Measurements from ENCODE around the gene NKD1.

The NKD1 gene

GRCh38 chr16:50532576-50532975, 15.6 kb upstream of the NKD1 start:
- no peak overlapping the region for H2AFZ ChIP-seq (ENCODE audit: low read length)
- H3K4me3 ChIP-seq (ENCODE audit: low read length), result no peak overlapping the region
- H3K9ac ChIP-seq (ENCODE audit: low read length), result no peak overlapping the region
- no peak overlapping the region for H3K27ac ChIP-seq (ENCODE audit: low read length)
- H3K9me2 ChIP-seq (replicated peaks; ENCODE audit: insufficient read depth, low read length), result no peaks in the 10 kb centered on the region
- H3K4me2 ChIP-seq (ENCODE audit: low read depth, low read length), result no peak overlapping the region
- DNase-seq, result no peak
- H3F3A ChIP-seq (ENCODE audit: insufficient read depth, low read length), result no peaks in the 10 kb centered on the region
- no peak for TF ChIP-seq EZH2phosphoT487 (IDR thresholded peaks at IDR 0.05; ENCODE audit: low read length)
- TF ChIP-seq EZH2 (optimal IDR thresholded peaks at IDR 0.05; ENCODE audit: low read depth, low read length), result no peak
- TF ChIP-seq CTCF (IDR thresholded peaks at IDR 0.05; ENCODE audit: low read length), result no peak
- H3K36me3 ChIP-seq (replicated peaks; ENCODE audit: insufficient read depth, low read length), result no peaks in the 10 kb centered on the region
- H3K27me3 ChIP-seq (replicated peaks; ENCODE audit: insufficient read depth, low read length), result no peaks in the 10 kb centered on the region
- no peaks in the 10 kb centered on the region for H3K4me1 ChIP-seq (ENCODE audit: low read length)
- H3K79me2 ChIP-seq (ENCODE audit: low read length), result no peaks in the 10 kb centered on the region
- no peaks in the 10 kb centered on the region for H4K20me1 ChIP-seq (ENCODE audit: insufficient read depth, low read length)
- H3K9me3 ChIP-seq (replicated peaks; ENCODE audit: insufficient read depth, low read length), result no peaks in the 10 kb centered on the region

- Histone ChIP-seq H3K4me2 (ENCODE audit: low read depth, low read length) (no peak overlapping the region), H3K27me3 (replicated peaks; ENCODE audit: insufficient read depth, low read length) (no peaks in the 10 kb centered on the region), H3K9me3 (replicated peaks; ENCODE audit: insufficient read depth, low read length) (no peaks in the 10 kb centered on the region), H2AFZ (ENCODE audit: low read length) (no peak overlapping the region), H3K79me2 (ENCODE audit: low read length) (no peaks in the 10 kb centered on the region), H3K4me3 (ENCODE audit: low read length) (no peak overlapping the region), H3K4me1 (ENCODE audit: low read length) (no peaks in the 10 kb centered on the region), H3K27ac (ENCODE audit: low read length) (no peak overlapping the region), H3K36me3 (replicated peaks; ENCODE audit: insufficient read depth, low read length) (no peaks in the 10 kb centered on the region), H3K9me2 (replicated peaks; ENCODE audit: insufficient read depth, low read length) (no peaks in the 10 kb centered on the region), H3K9ac (ENCODE audit: low read length) (no peak overlapping the region), H3F3A (ENCODE audit: insufficient read depth, low read length) (no peaks in the 10 kb centered on the region), H4K20me1 (ENCODE audit: insufficient read depth, low read length) (no peaks in the 10 kb centered on the region)
- TF ChIP-seq CTCF (IDR thresholded peaks at IDR 0.05; ENCODE audit: low read length), result no peak
- no peak for TF ChIP-seq EZH2phosphoT487 (IDR thresholded peaks at IDR 0.05; ENCODE audit: low read length)
- no peak for TF ChIP-seq EZH2 (optimal IDR thresholded peaks at IDR 0.05; ENCODE audit: low read depth, low read length)
- no peak for DNase-seq
These were observed 14.9 kb upstream of the NKD1 start for GRCh38 chr16:50533317-50533716.

- DNase-seq, result no peak
- no peak overlapping the region for H2AFZ ChIP-seq (ENCODE audit: low read length)
- no peak overlapping the region for H3K27ac ChIP-seq (ENCODE audit: low read length)
- no peaks in the 10 kb centered on the region for H3K9me2 ChIP-seq (replicated peaks; ENCODE audit: insufficient read depth, low read length)
- H4K20me1 ChIP-seq (ENCODE audit: insufficient read depth, low read length), result no peaks in the 10 kb centered on the region
- H3K9me3 ChIP-seq (replicated peaks; ENCODE audit: insufficient read depth, low read length), result no peaks in the 10 kb centered on the region
- H3K4me3 ChIP-seq (ENCODE audit: low read length), result no peak overlapping the region
- no peaks in the 10 kb centered on the region for H3K79me2 ChIP-seq (ENCODE audit: low read length)
- no peak overlapping the region for H3K9ac ChIP-seq (ENCODE audit: low read length)
- no peaks in the 10 kb centered on the region for H3K27me3 ChIP-seq (replicated peaks; ENCODE audit: insufficient read depth, low read length)
- TF ChIP-seq EZH2 (optimal IDR thresholded peaks at IDR 0.05; ENCODE audit: low read depth, low read length), result no peak
- no peak for TF ChIP-seq CTCF (IDR thresholded peaks at IDR 0.05; ENCODE audit: low read length)
- no peak for TF ChIP-seq EZH2phosphoT487 (IDR thresholded peaks at IDR 0.05; ENCODE audit: low read length)
- H3K4me1 ChIP-seq (ENCODE audit: low read length), result no peaks in the 10 kb centered on the region
- no peak overlapping the region for H3K4me2 ChIP-seq (ENCODE audit: low read depth, low read length)
- no peaks in the 10 kb centered on the region for H3K36me3 ChIP-seq (replicated peaks; ENCODE audit: insufficient read depth, low read length)
- H3F3A ChIP-seq (ENCODE audit: insufficient read depth, low read length), result no peaks in the 10 kb centered on the region
These were observed 14.1 kb upstream of the NKD1 start for GRCh38 chr16:50534091-50534490.

Data from MM.1S (cell line).